ENCODE data around the gene MFAP1. TPM values are rescaled to one million over a fixed set of nuclear protein-coding genes. Genes with fewer than 3 reads are reported as not detected.

Gene MFAP1
- total RNA-seq, 3 donors from 2014 or later (not counting 1 experiment from before 2014, with no cell fraction given), result 10.2 to 13.3 (median 12.3) TPM

DNA sequence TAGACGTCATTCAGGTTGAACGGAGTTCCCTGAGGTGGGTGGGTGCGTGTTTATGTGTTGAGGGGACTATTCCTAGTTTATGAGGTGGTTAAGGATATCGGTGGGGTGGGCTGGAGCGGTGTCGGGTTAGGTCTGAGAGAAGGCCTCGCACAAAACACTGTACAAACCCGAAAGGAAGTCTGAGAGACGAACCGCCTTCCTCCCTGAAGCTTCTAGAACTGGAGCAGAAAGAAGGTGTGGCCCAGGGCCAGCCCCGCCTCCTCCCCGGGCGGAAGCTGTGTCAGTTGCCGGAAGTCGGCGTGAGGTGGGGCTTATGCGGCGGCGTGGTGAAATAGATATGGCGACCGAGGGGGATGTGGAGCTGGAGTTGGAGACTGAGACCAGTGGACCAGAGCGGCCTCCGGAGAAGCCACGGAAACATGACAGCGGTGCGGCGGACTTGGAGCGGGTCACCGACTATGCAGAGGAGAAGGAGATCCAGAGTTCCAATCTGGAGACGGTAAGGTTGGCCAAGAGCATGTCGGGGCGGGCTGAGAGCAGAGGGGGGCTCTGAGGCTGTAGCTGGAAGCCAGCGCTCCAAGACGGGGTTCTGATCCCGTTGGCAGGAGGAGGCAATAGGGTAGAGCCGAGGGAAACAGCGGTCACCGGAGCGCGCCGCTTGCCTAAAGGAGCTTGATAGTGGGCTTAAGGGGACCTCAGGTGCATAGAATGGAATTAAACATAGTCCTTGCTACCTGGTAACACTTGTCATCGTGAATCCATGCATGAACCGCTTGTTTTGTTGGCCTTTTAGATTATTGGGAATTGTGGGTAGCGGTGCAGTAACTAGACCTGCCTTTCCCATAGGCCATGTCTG lies 24.0 kb downstream of the MFAP1 start, which contains the start of gene HYPK:
HYPK (plus strand) TSS at position 314 of the 856 bp plus-strand sequence; CDS start at position 338, 24 bp downstream.
- no peaks in the 10 kb centered on the region for H3K9me3 ChIP-seq (ENCODE audit: control insufficient read depth, insufficient read depth, low read length)
- Mint-ChIP-seq H3K27me3 (ENCODE audit: low read depth in 2 of 2) (no peaks in the 10 kb centered on the region), H3K4me1 (peaks cover 40 to 49% of the 10 kb centered on the region in 2 donors), H3K27ac (peak within 1 kb of the TSS; percentile 92 to 96), H3K4me3 (peak within 1 kb of the TSS; percentile 98), H3K36me3 (peaks cover 3% of the 10 kb centered on the region), H3K9me3 (no peaks in the 10 kb centered on the region)
- H3K27me3 ChIP-seq (ENCODE audit: control insufficient read depth, insufficient read depth, low read length), result no peaks in the 10 kb centered on the region
- H3K4me3 ChIP-seq (ENCODE audit: low read length), result peak within 1 kb of the TSS; percentile 90
- no peak for TF ChIP-seq CTCF (IDR thresholded peaks at IDR 0.05)
- H3K27ac ChIP-seq (ENCODE audit: low read length), result peak within 1 kb of the TSS; percentile 90
- H3K36me3 ChIP-seq (ENCODE audit: control insufficient read depth, insufficient read depth, low read length), result peaks cover 45% of the 10 kb centered on the region
- DNase-seq, result peak; percentile 89 to 96
- ATAC-seq, result peak; percentile 98 to 99 (median 99)
- 9% methylated on average over 44 of the region's 44 CpGs for WGBS (ENCODE audit: insufficient coverage)
- H3K4me1 ChIP-seq (ENCODE audit: control insufficient read depth, insufficient read depth, low read length), result peaks cover 20% of the 10 kb centered on the region
- intact Hi-C loops (cut with micrococcal nuclease), result loop anchor here (1.0 kb wide), 2 partner anchors 8 to 24 kb away; partner anchors contain the start of genes MFAP1 and SERF2

DNA sequence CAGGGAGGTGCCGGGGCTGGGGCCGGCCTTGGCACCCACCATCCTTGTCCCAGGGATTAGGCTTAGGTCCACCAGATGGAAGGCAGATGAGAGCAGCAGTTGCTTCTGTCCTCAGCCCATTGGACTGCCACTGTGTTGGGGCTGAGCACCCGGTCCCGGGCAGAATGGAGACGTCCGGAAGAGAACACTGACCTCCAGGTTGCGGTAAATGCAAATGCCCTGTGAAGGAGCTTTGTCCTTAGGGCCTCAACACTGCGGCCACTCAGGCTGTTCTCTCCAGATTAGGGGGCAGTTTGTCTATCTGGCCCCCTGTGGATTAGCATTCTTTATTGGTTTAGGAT lies 24.6 kb downstream of the MFAP1 start, which contains the start of gene SERINC4:
SERINC4 (minus strand) TSS at position 276 of the 341 bp plus-strand sequence; CDS start at position 42, 234 bp downstream.
- Histone ChIP-seq H3K27ac (ENCODE audit: low read length) (peak within 1 kb of the TSS; percentile 90), H3K4me1 (ENCODE audit: control insufficient read depth, insufficient read depth, low read length) (peaks cover 25% of the 10 kb centered on the region), H3K4me3 (ENCODE audit: low read length) (peak within 1 kb of the TSS; percentile 90), H3K27me3 (ENCODE audit: control insufficient read depth, insufficient read depth, low read length) (no peaks in the 10 kb centered on the region), H3K36me3 (ENCODE audit: control insufficient read depth, insufficient read depth, low read length) (peaks cover 46% of the 10 kb centered on the region), H3K9me3 (ENCODE audit: control insufficient read depth, insufficient read depth, low read length) (no peaks in the 10 kb centered on the region)
- peaks cover 46 to 55% of the 10 kb centered on the region in 2 donors for H3K4me1 Mint-ChIP-seq
- TF ChIP-seq CTCF (IDR thresholded peaks at IDR 0.05), result no peak
- peak within 1 kb of the TSS; percentile 92 to 96 for H3K27ac Mint-ChIP-seq
- no peaks in the 10 kb centered on the region for H3K36me3 Mint-ChIP-seq
- ATAC-seq, result no peak
- no peaks in the 10 kb centered on the region for H3K9me3 Mint-ChIP-seq
- no peaks in the 10 kb centered on the region for H3K27me3 Mint-ChIP-seq (ENCODE audit: low read depth in 2 of 2)
- no peak for DNase-seq
- WGBS (ENCODE audit: insufficient coverage), result 98% methylated on average over 8 of the region's 8 CpGs
- H3K4me3 Mint-ChIP-seq, result peak within 1 kb of the TSS; percentile 98
- intact Hi-C loops (cut with micrococcal nuclease), result loop anchor here (1.0 kb wide), 2 partner anchors 8 to 24 kb away; partner anchors contain the start of genes MFAP1 and SERF2

DNA sequence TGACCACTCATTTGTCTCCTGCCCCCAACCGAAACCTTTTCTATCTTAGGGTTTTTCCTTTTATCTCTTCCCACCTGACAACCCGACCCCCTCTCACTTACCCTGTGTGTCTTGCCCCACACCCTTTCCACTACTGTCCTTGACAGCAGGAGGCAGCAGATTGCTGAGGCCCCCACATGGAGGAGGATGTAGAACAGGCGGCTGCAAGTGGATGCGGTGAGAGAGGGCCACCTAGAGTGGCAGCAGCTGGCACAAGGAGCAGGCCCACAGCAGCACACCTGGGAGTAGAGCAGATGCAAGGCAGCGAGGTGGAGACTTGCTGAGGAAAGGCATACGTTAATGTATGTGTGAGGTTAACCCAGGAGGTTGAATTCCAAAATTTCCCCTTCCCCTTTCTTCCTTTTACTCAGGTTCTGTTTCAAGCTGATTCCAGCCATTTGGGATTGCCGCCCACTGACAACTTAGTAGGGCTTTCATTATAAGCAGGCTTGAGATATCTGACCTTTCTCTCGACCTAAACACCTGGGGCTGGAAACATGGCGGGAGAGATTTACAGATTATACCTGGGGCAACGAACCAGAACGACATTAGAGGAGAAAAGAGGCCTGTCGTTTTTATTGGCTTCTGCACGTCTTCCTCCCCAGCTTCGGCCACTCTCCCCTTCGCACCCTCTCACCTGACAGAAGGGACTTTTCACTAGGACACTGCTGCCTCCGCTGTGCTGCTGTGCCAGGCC lies 25.1 kb downstream of the MFAP1 start:
- H3K9me3 ChIP-seq (ENCODE audit: control insufficient read depth, insufficient read depth, low read length), result no peaks in the 10 kb centered on the region
- Mint-ChIP-seq H3K4me1 (peaks cover 52 to 60% of the 10 kb centered on the region in 2 donors), H3K27me3 (ENCODE audit: low read depth in 2 of 2) (no peaks in the 10 kb centered on the region), H3K27ac (peak overlapping the region; percentile 92 to 96), H3K36me3 (no peaks in the 10 kb centered on the region), H3K9me3 (no peaks in the 10 kb centered on the region), H3K4me3 (peak overlapping the region; percentile 35)
- H3K27ac ChIP-seq (ENCODE audit: low read length), result peak overlapping the region; percentile 90
- WGBS (ENCODE audit: insufficient coverage), result 93% methylated on average over 14 of the region's 16 CpGs
- peaks cover 46% of the 10 kb centered on the region for H3K36me3 ChIP-seq (ENCODE audit: control insufficient read depth, insufficient read depth, low read length)
- TF ChIP-seq CTCF (IDR thresholded peaks at IDR 0.05), result no peak
- intact Hi-C loops (cut with micrococcal nuclease), result no loop called here
- peaks cover 31% of the 10 kb centered on the region for H3K4me1 ChIP-seq (ENCODE audit: control insufficient read depth, insufficient read depth, low read length)
- DNase-seq (peak in 1 of 2 donors; percentile 10), ATAC-seq (no peak)
- H3K4me3 ChIP-seq (ENCODE audit: low read length), result no peak overlapping the region
- no peaks in the 10 kb centered on the region for H3K27me3 ChIP-seq (ENCODE audit: control insufficient read depth, insufficient read depth, low read length)
